Hippocampal formation (tissue), 2 donors: ENCODE measurements around the gene IL1RL2.

Experiments
- DNase-seq, 2 donors: peaks; one replicate each; lab custom pipeline; 2025; lab: John Stamatoyannopoulos, UW

Gene IL1RL2

DNA sequence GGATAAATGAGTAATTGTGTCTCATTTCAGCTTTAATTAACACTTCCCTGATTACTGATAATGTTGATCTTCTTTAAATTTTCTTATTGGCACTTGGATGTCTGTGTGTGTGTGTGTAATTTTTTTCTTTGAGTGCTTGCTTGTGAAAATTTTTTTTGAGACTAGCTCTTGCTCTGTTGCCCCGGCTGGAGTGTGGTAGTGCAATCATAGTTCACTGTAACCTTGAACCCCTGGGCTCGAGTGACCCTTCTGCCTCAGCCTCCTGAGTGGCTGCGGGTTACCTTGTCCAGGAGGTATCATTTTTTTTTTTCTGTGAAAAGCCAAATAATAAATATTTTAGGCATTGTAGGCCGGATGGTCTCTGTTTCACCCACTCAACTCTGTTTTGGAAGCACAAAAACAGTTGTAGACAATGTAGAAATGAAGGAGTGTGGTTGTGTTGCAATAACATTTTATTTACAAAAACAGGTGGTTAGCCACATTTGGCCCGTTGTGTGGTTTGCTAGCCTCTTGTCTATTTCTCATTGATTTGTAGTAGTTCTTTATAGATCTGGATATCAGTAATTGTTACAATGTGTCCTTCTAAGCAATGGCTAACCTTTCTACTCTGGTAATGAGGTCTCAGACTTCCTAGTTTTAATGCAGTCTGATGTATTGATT is 7.9 kb downstream of the IL1RL2 start:
- DNase-seq = no peak

GRCh38 chr2:102197389-102198137 is 10.7 kb downstream of the IL1RL2 start:
- no peak for DNase-seq

GRCh38 chr2:102200539-102200938 is 13.7 kb downstream of the IL1RL2 start:
- DNase-seq = no peak

DNA sequence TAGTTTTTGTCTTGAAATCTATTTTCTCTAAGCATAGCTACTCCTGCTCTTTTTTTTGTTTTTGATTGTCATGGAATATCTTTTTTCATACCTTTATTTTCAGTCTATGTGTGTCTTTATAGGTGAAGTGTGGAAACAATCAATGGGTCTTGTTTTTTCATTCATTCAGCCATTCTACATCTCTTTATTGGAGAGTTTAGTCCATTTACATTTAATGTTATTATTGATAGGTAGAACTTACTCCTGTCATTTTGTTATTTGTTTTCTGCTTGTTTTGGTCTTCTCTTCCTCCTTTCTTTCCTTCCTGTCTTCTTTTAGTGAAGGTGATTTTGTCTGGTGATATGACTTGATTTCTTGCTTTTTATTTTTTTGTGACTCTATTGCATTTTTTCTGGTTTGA is 17.8 kb downstream of the IL1RL2 start:
- no peak for DNase-seq

- no peak for DNase-seq
These were observed 20.0 kb downstream of the IL1RL2 start for GRCh38 chr2:102206666-102207341.

GRCh38 chr2:102208774-102209173 is 22.0 kb downstream of the IL1RL2 start:
- no peak for DNase-seq

- DNase-seq = no peak
These were observed 22.7 kb downstream of the IL1RL2 start for GRCh38 chr2:102209474-102209873.

- no peak for DNase-seq
These were observed 30.2 kb downstream of the IL1RL2 start for GRCh38 chr2:102217032-102217431.

- no peak for DNase-seq
These were observed 38.3 kb downstream of the IL1RL2 start for GRCh38 chr2:102224824-102225739.

- no peak for DNase-seq
These were observed 39.3 kb downstream of the IL1RL2 start for GRCh38 chr2:102226171-102226570.

- peak; percentile 52 to 53 for DNase-seq
These were observed 40.0 kb downstream of the IL1RL2 start for GRCh38 chr2:102226612-102227391.

GRCh38 chr2:102229141-102229769 is 42.4 kb downstream of the IL1RL2 start:
- DNase-seq = no peak

DNA sequence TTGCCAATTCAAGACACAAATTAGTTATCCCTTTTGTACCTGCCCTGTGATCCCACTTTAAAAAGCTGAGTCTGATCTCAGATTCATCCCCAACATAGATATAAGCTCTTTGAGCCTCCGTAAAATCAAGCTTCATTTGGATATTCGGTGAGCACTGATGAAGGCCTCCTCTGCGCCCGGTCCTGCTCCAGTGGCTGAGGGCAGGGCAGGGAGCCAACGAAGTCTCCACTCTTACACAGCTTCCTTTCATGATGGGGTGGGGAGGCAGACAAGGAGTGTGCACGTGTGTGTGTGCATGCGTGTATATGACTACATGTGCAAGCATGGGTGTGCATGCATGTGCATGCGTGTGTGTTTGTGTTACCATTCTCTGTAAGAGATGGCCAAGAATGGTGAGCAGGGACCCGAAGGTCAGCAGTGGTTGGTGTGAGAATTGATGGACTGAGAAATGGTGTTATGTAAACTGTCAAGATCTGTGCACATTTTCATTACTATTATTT is 43.6 kb downstream of the IL1RL2 start:
- no peak for DNase-seq

- DNase-seq = no peak
These were observed 46.5 kb downstream of the IL1RL2 start for GRCh38 chr2:102233132-102233884.

DNA sequence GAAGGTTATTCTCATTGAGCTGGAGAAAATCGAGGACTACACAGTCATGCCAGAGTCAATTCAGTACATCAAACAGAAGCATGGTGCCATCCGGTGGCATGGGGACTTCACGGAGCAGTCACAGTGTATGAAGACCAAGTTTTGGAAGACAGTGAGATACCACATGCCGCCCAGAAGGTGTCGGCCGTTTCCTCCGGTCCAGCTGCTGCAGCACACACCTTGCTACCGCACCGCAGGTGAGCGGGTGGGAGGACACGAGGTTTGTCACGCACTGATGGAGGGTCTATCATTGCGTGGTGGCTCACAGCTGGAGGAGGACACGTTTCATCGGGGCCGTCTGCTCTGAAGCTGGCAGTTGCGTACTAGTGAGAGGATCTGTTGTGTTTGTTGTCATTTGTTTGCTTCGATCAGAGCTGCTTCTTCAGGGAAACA is 48.2 kb downstream of the IL1RL2 start:
- DNase-seq = no peak

DNA sequence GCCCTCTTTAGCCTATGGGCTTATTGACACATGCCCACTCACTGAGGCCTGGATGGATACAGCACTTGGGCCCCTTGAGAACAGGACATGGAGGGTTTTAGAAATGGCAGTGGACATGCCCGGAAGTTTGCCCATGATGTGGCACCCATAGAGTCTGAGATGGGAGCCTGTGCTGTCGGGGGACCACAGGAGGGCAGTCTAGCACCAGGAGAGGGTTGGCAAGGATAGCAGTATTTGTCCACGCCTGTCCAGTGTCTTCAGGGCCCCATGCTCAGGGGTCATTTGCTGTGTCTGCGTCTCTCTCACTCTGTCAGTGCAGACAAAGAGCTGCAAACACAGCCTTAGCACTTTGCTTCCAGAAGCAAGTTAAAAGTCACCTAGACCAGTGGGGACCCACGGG is 48.7 kb downstream of the IL1RL2 start:
- DNase-seq = no peak

DNA sequence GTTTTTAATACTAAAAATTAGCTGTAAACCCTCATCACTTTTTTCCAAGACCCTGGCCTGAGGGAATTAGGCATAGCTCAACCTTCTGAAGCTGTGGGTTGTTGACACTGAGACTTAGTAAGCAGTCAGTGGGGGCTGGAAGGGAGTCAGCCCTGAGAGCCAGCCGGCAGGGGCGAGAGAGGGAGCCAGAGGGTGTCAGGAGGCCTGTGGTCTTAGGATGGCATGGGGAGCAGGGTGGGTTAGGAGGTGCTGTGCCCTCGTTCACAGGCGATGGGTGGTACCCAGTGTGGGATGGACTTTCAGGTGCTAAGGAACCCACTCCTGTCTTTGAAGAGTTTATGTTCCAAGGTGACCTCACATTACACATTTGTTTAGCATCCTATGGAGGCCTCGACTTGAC is 49.3 kb downstream of the IL1RL2 start:
- no peak for DNase-seq

GRCh38 chr2:102237176-102237575 is 50.4 kb downstream of the IL1RL2 start:
- no peak for DNase-seq

GRCh38 chr2:102238039-102238756 is 51.4 kb downstream of the IL1RL2 start:
- no peak for DNase-seq
